Testis (tissue), 3 donors: ENCODE data around the gene IQSEC1. TPM values are rescaled to one million over a fixed set of nuclear protein-coding genes. Genes with fewer than 3 reads are reported as not detected.

ENCODE experiments used
- DNase-seq: peaks from one replicate; pipeline ENCODE4 v3.0.0-alpha.2; 2019
- H3K27ac ChIP-seq, 2 donors: fragments of 200-600 bp; sonication (generic); one replicate each; pipeline ENCODE4 v1.5.1; 2019
- H3K27me3 ChIP-seq: fragments of 200-600 bp; sonication (generic); one replicate; pipeline ENCODE4 v1.5.1; 2019
- H3K36me3 ChIP-seq: fragments of 200-600 bp; sonication (generic); one replicate; pipeline ENCODE4 v1.5.1; 2017; ENCODE audit warnings: low read depth; ENCODE audit errors: missing control alignments
- H3K4me1 ChIP-seq: fragments of 200-600 bp; sonication (generic); one replicate; pipeline ENCODE4 v1.5.1; 2019
- H3K4me3 ChIP-seq, 2 donors: fragments of 200-600 bp; sonication (generic); one replicate each; pipeline ENCODE4 v1.5.1; 2017 to 2019
- H3K9me3 ChIP-seq: fragments of 200-600 bp; sonication (generic); one replicate; pipeline ENCODE4 v1.5.1; 2017
- CTCF ChIP-seq, 3 experiments: fragments of 450-650 bp in 2 of 3; fragments of 200-600 bp in 1 of 3; sonication (generic) in 1 of 3; IDR thresholded peaks; one replicate each; pipeline ENCODE4 v1.5.1; 2016 to 2019; ENCODE audit warnings: antibody characterized with exemption in 3 of 3, mild to moderate bottlenecking in 2 of 3, moderate library complexity in 1 of 3
- POLR2A ChIP-seq: fragments of 450-650 bp; IDR thresholded peaks from one replicate; pipeline ENCODE4 v1.6.1; 2017; ENCODE audit warnings: antibody characterized with exemption, mild to moderate bottlenecking, moderate library complexity
- WGBS, 2 donors: methylation state at CpG; one replicate each; pipeline ENCODE4 v1.1.5; 2018; 5-methylcytosine and 5-hydroxymethylcytosine counted together
- intact Hi-C: fragments of 100-400 bp; cut with DNase I; formaldehyde crosslinking; loops from one replicate; pipeline ENCODE4 v1.15.1; 2023; ENCODE audit warnings: low total_unique reads
- polyA plus RNA-seq: library from polyadenylated mRNA; stranded (reverse); fragments of 350-450 nt; fragmentation: Illumina TruSeq; extraction: RNeasy Lipid Tissue Mini Kit (QIAGEN cat#74804); gene quantifications from one replicate; pipeline ENCODE4 v1.2.3, GENCODE V29; 2014; ENCODE audit warnings: low read depth, low replicate concordance; ENCODE audit not compliant: insufficient read depth
- total RNA-seq, 2 donors: library from RNA; depleted of rRNA; stranded (reverse); fragments of >200 nt; gene quantifications; one replicate each; pipeline ENCODE4 v1.2.3, GENCODE V29; 2016

IQSEC1 gene
- total and polyA plus RNA-seq, 3 donors from 2014 or later, result 32.9 to 89.4 (median 74.3) TPM

- no peak overlapping the region for H3K4me3 ChIP-seq
- intact Hi-C loops, result no loop called here
- H3K4me1 ChIP-seq, result peaks cover 10% of the 10 kb centered on the region
- H3K36me3 ChIP-seq, result no peaks in the 10 kb centered on the region
- H3K27me3 ChIP-seq, result no peaks in the 10 kb centered on the region
- TF ChIP-seq CTCF (IDR thresholded peaks at IDR 0.05) (no peak), POLR2A (no peak)
- DNase-seq, result no peak
- WGBS, 2 donors, result 82 to 86% methylated on average over 12 of the region's 12 CpGs
- H3K27ac ChIP-seq, result no peak overlapping the region
- no peaks in the 10 kb centered on the region for H3K9me3 ChIP-seq
These were observed 32.7 kb downstream of the IQSEC1 start for GRCh38 chr3:13040361-13041074.

GRCh38 chr3:13039213-13039896 lies 33.9 kb downstream of the IQSEC1 start:
- Histone ChIP-seq H3K9me3 (no peaks in the 10 kb centered on the region), H3K27ac (no peak overlapping the region), H3K27me3 (no peaks in the 10 kb centered on the region), H3K36me3 (no peaks in the 10 kb centered on the region), H3K4me3 (no peak overlapping the region), H3K4me1 (peaks cover 10% of the 10 kb centered on the region)
- TF ChIP-seq POLR2A, result no peak
- no peak for TF ChIP-seq CTCF (IDR thresholded peaks at IDR 0.05)
- 71 to 74% methylated on average over 14 of the region's 14 CpGs for WGBS, 2 donors
- DNase-seq, result no peak
- intact Hi-C loops, result no loop called here

GRCh38 chr3:13037458-13038117 lies 35.6 kb downstream of the IQSEC1 start:
- intact Hi-C loops, result no loop called here
- Histone ChIP-seq H3K36me3 (no peaks in the 10 kb centered on the region), H3K27ac (no peak overlapping the region), H3K9me3 (no peaks in the 10 kb centered on the region), H3K27me3 (no peaks in the 10 kb centered on the region), H3K4me3 (no peak overlapping the region), H3K4me1 (peaks cover 7% of the 10 kb centered on the region)
- TF ChIP-seq CTCF (IDR thresholded peaks at IDR 0.05), result no peak
- no peak for TF ChIP-seq POLR2A
- WGBS, 2 donors, result 85 to 94% methylated on average over 8 of the region's 8 CpGs
- DNase-seq, result no peak

- WGBS, 2 donors, result 69 to 89% methylated on average over 5 of the region's 5 CpGs
- H3K4me3 ChIP-seq, result no peak overlapping the region
- DNase-seq, result no peak
- TF ChIP-seq CTCF (IDR thresholded peaks at IDR 0.05) (no peak), POLR2A (no peak)
- H3K36me3 ChIP-seq, result no peaks in the 10 kb centered on the region
- no peaks in the 10 kb centered on the region for H3K27me3 ChIP-seq
- no peak overlapping the region for H3K27ac ChIP-seq
- no peaks in the 10 kb centered on the region for H3K9me3 ChIP-seq
- intact Hi-C loops, result no loop called here
- no peaks in the 10 kb centered on the region for H3K4me1 ChIP-seq
These were observed 38.4 kb downstream of the IQSEC1 start for GRCh38 chr3:13034861-13035260.
